Neural cell (in vitro differentiated cells): ENCODE measurements around the gene THBS2. TPM values are rescaled to one million over a fixed set of nuclear protein-coding genes. Genes with fewer than 3 reads are reported as not detected.

Source experiments
- H2AFZ ChIP-seq: fragments of 200-600, 300-800 bp; sonication (generic), shearing (Covaris generic); 2 replicates; pipeline ENCODE4 v1.6.0; 2014; ENCODE audit warnings: low read depth, mild to moderate bottlenecking, antibody characterized with exemption, low read length, moderate library complexity
- H3F3A ChIP-seq: fragments of 200-600 bp; shearing (Covaris generic); 2 replicates; pipeline ENCODE4 v1.6.1; 2016; ENCODE audit warnings: mild to moderate bottlenecking, moderate library complexity, mixed read lengths, antibody characterized with exemption, low read length; ENCODE audit not compliant: insufficient read depth, poor library complexity, severe bottlenecking
- H3K27ac ChIP-seq: fragments of 200-600, 300-800 bp; sonication (generic), shearing (Covaris generic); 2 replicates; pipeline ENCODE4 v1.5.1; 2014; ENCODE audit warnings: mild to moderate bottlenecking, low read length, moderate library complexity
- H3K27me3 ChIP-seq: fragments of 300-800, 200-600 bp; sonication (generic), shearing (Covaris generic); 2 replicates; pipeline ENCODE4 v1.6.0; 2014; ENCODE audit warnings: mild to moderate bottlenecking, low read depth, low read length, moderate library complexity; ENCODE audit not compliant: insufficient read depth
- H3K36me3 ChIP-seq: fragments of 300-800, 200-600 bp; sonication (generic), shearing (Covaris generic); 2 replicates; pipeline ENCODE4 v1.5.1; 2014; ENCODE audit warnings: mild to moderate bottlenecking, antibody characterized with exemption, low read length, moderate library complexity; ENCODE audit not compliant: insufficient read depth
- H3K4me2 ChIP-seq: fragments of 300-800, 200-600 bp; sonication (generic), shearing (Covaris generic); 2 replicates; pipeline ENCODE4 v1.6.0; 2014; ENCODE audit warnings: mild to moderate bottlenecking, low read length
- H3K4me3 ChIP-seq: fragments of 300-800, 200-600 bp; sonication (generic), shearing (Covaris generic); 2 replicates; pipeline ENCODE4 v1.5.1; 2014; ENCODE audit warnings: mild to moderate bottlenecking, low read length, moderate library complexity
- H3K79me2 ChIP-seq: fragments of 200-600 bp; shearing (Covaris generic); replicated peaks from 2 replicates; pipeline ENCODE4 v1.6.0; 2014; ENCODE audit warnings: mild to moderate bottlenecking, low read length, moderate library complexity; ENCODE audit not compliant: insufficient read depth
- H3K9ac ChIP-seq: fragments of 300-800, 200-600 bp; sonication (generic), shearing (Covaris generic); 2 replicates; pipeline ENCODE4 v1.6.1; 2016; ENCODE audit warnings: mild to moderate bottlenecking, low read length, mixed read lengths
- H3K9me2 ChIP-seq: fragments of 200-600 bp; shearing (Covaris generic); 2 replicates; pipeline ENCODE4 v1.6.1; 2016; ENCODE audit warnings: mild to moderate bottlenecking, low read length, mixed read lengths; ENCODE audit not compliant: insufficient read depth
- H3K9me3 ChIP-seq: fragments of 200-600, 300-800 bp; sonication (generic), shearing (Covaris generic); 2 replicates; pipeline ENCODE4 v1.6.1; 2016; ENCODE audit warnings: mild to moderate bottlenecking, mixed run types, low read length, moderate library complexity, mixed read lengths
- H4K20me1 ChIP-seq: fragments of 200-600 bp; shearing (Covaris generic); 2 replicates; pipeline ENCODE4 v1.6.1; 2016; ENCODE audit warnings: mild to moderate bottlenecking, mixed run types; ENCODE audit not compliant: insufficient read depth
- CTCF ChIP-seq: fragments of 450-650 bp; IDR thresholded peaks from 2 replicates; pipeline ENCODE4 v1.5.1; 2014; ENCODE audit warnings: antibody characterized with exemption, mild to moderate bottlenecking, moderate library complexity; ENCODE audit not compliant: poor library complexity, severe bottlenecking
- EP300 ChIP-seq: fragments of 450-650 bp; conservative IDR thresholded peaks from 2 replicates; pipeline ENCODE4 v1.6.1; 2014; ENCODE audit warnings: antibody characterized with exemption, mild to moderate bottlenecking, moderate library complexity; ENCODE audit not compliant: poor library complexity, severe bottlenecking
- EZH2 ChIP-seq: fragments of 200-600, 300-800 bp; shearing (Covaris generic), sonication (generic); IDR thresholded peaks from 2 replicates; pipeline ENCODE4 v1.6.1; 2014; ENCODE audit warnings: antibody characterized with exemption, low read length, borderline replicate concordance, mild to moderate bottlenecking; ENCODE audit not compliant: insufficient read depth, poor library complexity, severe bottlenecking
- MXI1 ChIP-seq: fragments of 450-650 bp; conservative IDR thresholded peaks from 2 replicates; pipeline ENCODE4 v1.6.1; 2014; ENCODE audit warnings: antibody characterized with exemption, mild to moderate bottlenecking; ENCODE audit not compliant: poor library complexity, severe bottlenecking
- POLR2AphosphoS5 ChIP-seq: IDR thresholded peaks from 2 replicates; pipeline ENCODE4 v1.6.1; 2012
- RAD21 ChIP-seq: fragments of 450-650 bp; conservative IDR thresholded peaks from 2 replicates; pipeline ENCODE4 v1.6.1; 2014; ENCODE audit warnings: antibody characterized with exemption, mild to moderate bottlenecking, moderate library complexity
- REST ChIP-seq: IDR thresholded peaks from 2 replicates; pipeline ENCODE4 v1.6.1; 2012; ENCODE audit warnings: borderline replicate concordance
- SMC3 ChIP-seq: fragments of 450-650 bp; conservative IDR thresholded peaks from 2 replicates; pipeline ENCODE4 v1.6.1; 2014; ENCODE audit warnings: antibody characterized with exemption, mild to moderate bottlenecking, moderate library complexity; ENCODE audit not compliant: poor library complexity
- TAF1 ChIP-seq: IDR thresholded peaks from 2 replicates; pipeline ENCODE4 v1.6.1; 2012; ENCODE audit warnings: low read depth
- polyA plus RNA-seq: library from polyadenylated mRNA; depleted of rRNA; stranded (reverse); fragments of >200 nt; gene quantifications from 2 replicates; pipeline ENCODE4 v1.2.3, GENCODE V29; 2014

THBS2 gene
- polyA plus RNA-seq, 1 donor from 2014 or later = 0.88 TPM

GRCh38 chr6:169169375-169169774 lies 84.3 kb downstream of the THBS2 start:
- Histone ChIP-seq H4K20me1 (no peaks in the 10 kb centered on the region), H3K9me3 (no peaks in the 10 kb centered on the region), H3K4me3 (no peak overlapping the region), H3K9me2 (no peaks in the 10 kb centered on the region), H3K4me2 (no peak overlapping the region), H3K27me3 (no peaks in the 10 kb centered on the region), H3K36me3 (no peaks in the 10 kb centered on the region), H3F3A (no peaks in the 10 kb centered on the region), H3K27ac (no peak overlapping the region), H3K9ac (no peak overlapping the region), H2AFZ (no peak overlapping the region), H3K79me2 (no peaks in the 10 kb centered on the region)
- no peak for TF ChIP-seq REST
- no peak for TF ChIP-seq CTCF
- no peak for TF ChIP-seq EP300
- TF ChIP-seq RAD21 = no peak
- TF ChIP-seq EZH2 = no peak
- TF ChIP-seq TAF1 = no peak
- TF ChIP-seq SMC3 = no peak
- TF ChIP-seq POLR2AphosphoS5 = no peak
- TF ChIP-seq MXI1 = no peak

GRCh38 chr6:169168706-169169105 lies 84.9 kb downstream of the THBS2 start:
- H3K9me3 ChIP-seq = no peaks in the 10 kb centered on the region
- no peaks in the 10 kb centered on the region for H3K79me2 ChIP-seq
- TF ChIP-seq RAD21 = no peak
- no peak for TF ChIP-seq EP300
- TF ChIP-seq CTCF = no peak
- TF ChIP-seq EZH2 = no peak
- no peak for TF ChIP-seq TAF1
- no peak for TF ChIP-seq POLR2AphosphoS5
- TF ChIP-seq SMC3 = no peak
- no peak overlapping the region for H3K4me3 ChIP-seq
- H3K36me3 ChIP-seq = no peaks in the 10 kb centered on the region
- no peaks in the 10 kb centered on the region for H3F3A ChIP-seq
- H3K9me2 ChIP-seq = no peaks in the 10 kb centered on the region
- no peaks in the 10 kb centered on the region for H4K20me1 ChIP-seq
- no peak overlapping the region for H3K9ac ChIP-seq
- no peaks in the 10 kb centered on the region for H3K27me3 ChIP-seq
- H3K27ac ChIP-seq = no peak overlapping the region
- H3K4me2 ChIP-seq = no peak overlapping the region
- H2AFZ ChIP-seq = no peak overlapping the region
